T-cell (primary cell): ENCODE measurements around the gene ANTKMT. TPM values are rescaled to one million over a fixed set of nuclear protein-coding genes. Genes with fewer than 3 reads are reported as not detected.
"Not testable (repeated sequence)": the region's sequence is repeated elsewhere in the genome, so short reads cannot be mapped to it uniquely, and the experiment has no call there.

Experiments
- ATAC-seq, 4 experiments: fragments of 200-7000 bp in 3 of 4; fragments of 150-1000 bp in 1 of 4; cut with Tn5 transposase; replicated peaks in 1 of 4; 1 replicate in 3 of 4; 2 replicates in 1 of 4; pipeline ENCODE4 v1.10.0; 2021; ENCODE audit warnings: moderate library complexity in 3 of 4, mild to moderate bottlenecking in 2 of 4, moderate number of reproducible peaks in 1 of 4
- CTCF ChIA-PET, 2 donors: fragments of 300-600 bp; sonication (Branson Sonifier 250); formaldehyde crosslinking; loops; one replicate each; lab custom pipeline; 2022; ENCODE audit warnings: antibody characterized with exemption in 2 of 2; lab: Charles Lee
- POLR2A ChIA-PET, 2 donors: fragments of 300-600 bp; sonication (Branson Sonifier 250); formaldehyde crosslinking; loops; one replicate each; lab custom pipeline; 2022; ENCODE audit warnings: antibody characterized with exemption in 2 of 2; lab: Charles Lee
- DNase-seq, 35 experiments: peaks; one replicate each; pipeline versions ENCODE4 v3.0.0 to v3.0.0-alpha.2; 2013 to 2023
- H3K27ac ChIP-seq: one replicate; pipeline ENCODE4 v1.5.1; 2013; ENCODE audit warnings: low read length
- H3K27me3 ChIP-seq, 2 experiments: replicated peaks in 1 of 2; 1 replicate in 1 of 2; 2 replicates in 1 of 2; pipeline versions ENCODE4 v1.6.1 to v1.7.0; 2013; ENCODE audit warnings: low read length in 1 of 2, mixed read lengths in 1 of 2; ENCODE audit not compliant: control insufficient read depth in 2 of 2, insufficient read depth in 2 of 2; ENCODE audit errors: extremely low read depth in 1 of 2
- H3K36me3 ChIP-seq, 2 donors: 1 replicate in 1 of 2; 2 replicates in 1 of 2; pipeline versions ENCODE4 v1.6.1 to v1.7.0; 2013; ENCODE audit warnings: low read length in 1 of 2; ENCODE audit not compliant: control insufficient read depth in 2 of 2, insufficient read depth in 1 of 2; ENCODE audit errors: extremely low read depth in 1 of 2
- H3K4me1 ChIP-seq, 2 experiments: 1 replicate in 1 of 2; 2 replicates in 1 of 2; pipeline versions ENCODE4 v1.6.1 to v1.7.0; 2013; ENCODE audit warnings: low read length in 2 of 2, mixed read lengths in 1 of 2; ENCODE audit not compliant: insufficient read depth in 2 of 2, control insufficient read depth in 1 of 2; ENCODE audit errors: extremely low read depth in 1 of 2
- H3K4me3 ChIP-seq, 2 donors: 1 replicate in 1 of 2; 2 replicates in 1 of 2; pipeline versions ENCODE4 v1.5.1 to v1.7.0; 2013; ENCODE audit warnings: mild to moderate bottlenecking in 2 of 2, low read length in 1 of 2, moderate library complexity in 1 of 2; ENCODE audit not compliant: control insufficient read depth in 1 of 2; ENCODE audit errors: extremely low read depth in 1 of 2
- H3K9me3 ChIP-seq: 2 replicates; pipeline ENCODE4 v1.7.0; 2013
- H3K27ac Mint-ChIP-seq, 2 donors: one replicate each; pipeline ENCODE4 v1.8.0; 2020 to 2021; ENCODE audit warnings: mild to moderate bottlenecking in 2 of 2, mixed read lengths in 2 of 2
- H3K27me3 Mint-ChIP-seq, 2 donors: one replicate each; pipeline ENCODE4 v1.8.0; 2021 to 2022; ENCODE audit warnings: mixed read lengths in 2 of 2
- H3K36me3 Mint-ChIP-seq: one replicate; pipeline ENCODE4 v1.8.0; 2021; ENCODE audit warnings: mixed read lengths
- H3K4me1 Mint-ChIP-seq, 3 donors: one replicate each; pipeline ENCODE4 v1.8.0; 2020 to 2022; ENCODE audit warnings: mixed read lengths in 3 of 3, mild to moderate bottlenecking in 1 of 3
- H3K4me3 Mint-ChIP-seq, 3 donors: one replicate each; pipeline ENCODE4 v1.8.0; 2020 to 2022; ENCODE audit warnings: mild to moderate bottlenecking in 3 of 3, mixed read lengths in 3 of 3, moderate library complexity in 3 of 3
- H3K9me3 Mint-ChIP-seq, 3 donors: one replicate each; pipeline ENCODE4 v1.8.0; 2020 to 2022; ENCODE audit warnings: mixed read lengths in 3 of 3
- WGBS: methylation state at CpG from one replicate; pipeline ENCODE4 v1.1.5; 2013; ENCODE audit warnings: missing lambda C conversion rate; ENCODE audit not compliant: insufficient coverage; 5-methylcytosine and 5-hydroxymethylcytosine counted together
- total RNA-seq, 35 experiments: library from RNA in 6 of 35; stranded (reverse) in 6 of 35; fragments of 120-200 nt in 1 of 35; gene quantifications; one replicate each; pipeline versions ENCODE4 v1.2.1 to v1.2.4 and lab custom pipeline; 2013 to 2026

ANTKMT gene
- total RNA-seq, 5 donors from 2014 or later (not counting 1 experiment from before 2014, with no cell fraction given), result 22.9 to 38.8 (median 27.2) TPM

- Mint-ChIP-seq H3K27ac (no peak overlapping the region), H3K36me3 (no peaks in the 10 kb centered on the region), H3K27me3 (no peaks in the 10 kb centered on the region), H3K9me3 (no peaks in the 10 kb centered on the region), H3K4me1 (peaks cover 0 to 3% (median 2%) of the 10 kb centered on the region in 3 donors), H3K4me3 (no peak overlapping the region)
- ATAC-seq (no peak), DNase-seq (no peak)
- H3K27ac ChIP-seq, result no peak overlapping the region
- ChIA-PET POLR2A (no interaction called here), CTCF (no interaction called here)
- no peaks in the 10 kb centered on the region for H3K36me3 ChIP-seq
- H3K4me1 ChIP-seq, result peaks cover 0 to 4% of the 10 kb centered on the region in 2 experiments
- no peaks in the 10 kb centered on the region for H3K9me3 ChIP-seq
- H3K4me3 ChIP-seq, result no peak overlapping the region
- peaks cover 0 to 16% of the 10 kb centered on the region in 2 experiments for H3K27me3 ChIP-seq
- 95% methylated on average over 5 of the region's 9 CpGs for WGBS
Measured at GRCh38 chr16:750485-750884, 29.5 kb downstream of the ANTKMT start.

GRCh38 chr16:751152-752006 is 30.4 kb downstream of the ANTKMT start:
- peaks cover 0 to 4% of the 10 kb centered on the region in 2 experiments for H3K4me1 ChIP-seq
- WGBS, result 84% methylated on average over 30 of the region's 39 CpGs
- peaks cover 0 to 15% of the 10 kb centered on the region in 2 experiments for H3K27me3 ChIP-seq
- no peak for DNase-seq
- no peak overlapping the region for H3K4me3 Mint-ChIP-seq
- H3K4me1 Mint-ChIP-seq, result peaks cover 0 to 3% (median 2%) of the 10 kb centered on the region in 3 donors
- H3K9me3 Mint-ChIP-seq, result peaks cover 0 to 1% (median 0%) of the 10 kb centered on the region in 3 donors
- ChIA-PET POLR2A (interaction anchor here in 1 of 2 donors (0.6 kb wide), 1 partner anchor 414 kb away, joined by 9 read pairs; no protein-coding TSS in a partner anchor), CTCF (no interaction called here)
- ATAC-seq, result no peak
- H3K27me3 Mint-ChIP-seq, result peaks cover 1% of the 10 kb centered on the region in 2 donors
- no peaks in the 10 kb centered on the region for H3K36me3 ChIP-seq
- H3K4me3 ChIP-seq, result no peak overlapping the region
- H3K9me3 ChIP-seq, result no peaks in the 10 kb centered on the region
- no peak overlapping the region for H3K27ac ChIP-seq
- no peak overlapping the region for H3K27ac Mint-ChIP-seq
- H3K36me3 Mint-ChIP-seq, result no peaks in the 10 kb centered on the region

- DNase-seq (no peak), ATAC-seq (no peak)
- no peak overlapping the region for H3K27ac Mint-ChIP-seq
- H3K4me1 ChIP-seq, result peaks cover 0 to 4% of the 10 kb centered on the region in 2 experiments
- peaks cover 4 to 5% of the 10 kb centered on the region in 2 donors for H3K27me3 Mint-ChIP-seq
- ChIA-PET POLR2A (no interaction called here), CTCF (no interaction called here)
- 81% methylated on average over 4 of the region's 10 CpGs for WGBS
- no peak overlapping the region for H3K27ac ChIP-seq
- H3K4me3 Mint-ChIP-seq, result no peak overlapping the region
- H3K36me3 Mint-ChIP-seq, result no peaks in the 10 kb centered on the region
- H3K9me3 ChIP-seq, result no peaks in the 10 kb centered on the region
- peaks cover 0 to 3% (median 0%) of the 10 kb centered on the region in 3 donors for H3K9me3 Mint-ChIP-seq
- peaks cover 0 to 3% (median 2%) of the 10 kb centered on the region in 3 donors for H3K4me1 Mint-ChIP-seq
- no peaks in the 10 kb centered on the region for H3K36me3 ChIP-seq
- H3K4me3 ChIP-seq, result no peak overlapping the region
- H3K27me3 ChIP-seq, result peaks cover 0 to 19% of the 10 kb centered on the region in 2 experiments
Measured at GRCh38 chr16:752007-752312, 31.0 kb downstream of the ANTKMT start.

GRCh38 chr16:754121-754607 is 33.2 kb downstream of the ANTKMT start:
- H3K27ac Mint-ChIP-seq, POLR2A ChIA-PET: not testable (repeated sequence)
- 94% methylated on average over 9 of the region's 11 CpGs for WGBS

GRCh38 chr16:754656-755055 is 33.7 kb downstream of the ANTKMT start:
- DNase-seq (peak in 1 of 35 experiments; percentile 21), ATAC-seq (peak in 1 of 4 experiments; percentile 69)
- H3K9me3 Mint-ChIP-seq, result peaks cover 0 to 3% (median 0%) of the 10 kb centered on the region in 3 donors
- CTCF ChIA-PET, result no interaction called here
- no peak overlapping the region for H3K27ac Mint-ChIP-seq
- WGBS, result 0% methylated on average over 4 of the region's 11 CpGs
- peaks cover 2 to 6% (median 3%) of the 10 kb centered on the region in 3 donors for H3K4me1 Mint-ChIP-seq
- H3K4me3 Mint-ChIP-seq, result no peak overlapping the region
- Histone ChIP-seq H3K27me3 (peaks cover 0 to 25% of the 10 kb centered on the region in 2 experiments), H3K9me3 (no peaks in the 10 kb centered on the region), H3K4me1 (peaks cover 0 to 4% of the 10 kb centered on the region in 2 experiments), H3K27ac (no peak overlapping the region), H3K4me3 (no peak overlapping the region), H3K36me3 (no peaks in the 10 kb centered on the region)
- no peaks in the 10 kb centered on the region for H3K36me3 Mint-ChIP-seq
- POLR2A ChIA-PET, result no interaction called here
- H3K27me3 Mint-ChIP-seq, result peaks cover 6 to 10% of the 10 kb centered on the region in 2 donors

More at GRCh38 chr16:754121-754607, 33.2 kb downstream of the ANTKMT start:
- H3K36me3 ChIP-seq, DNase-seq, ATAC-seq, H3K4me3 ChIP-seq, H3K27me3 Mint-ChIP-seq, CTCF ChIA-PET, H3K4me1 Mint-ChIP-seq, H3K4me1 ChIP-seq, H3K4me3 Mint-ChIP-seq, H3K36me3 Mint-ChIP-seq, H3K9me3 ChIP-seq, H3K9me3 Mint-ChIP-seq, H3K27ac ChIP-seq: not testable (repeated sequence)
- peaks cover 0 to 22% of the 10 kb centered on the region in 2 experiments for H3K27me3 ChIP-seq

- ChIA-PET CTCF (no interaction called here), POLR2A (no interaction called here)
- no peak for ATAC-seq
- no peak overlapping the region for H3K4me3 Mint-ChIP-seq
- DNase-seq, result no peak
- H3K9me3 ChIP-seq, result no peaks in the 10 kb centered on the region
- peaks cover 0 to 3% (median 0%) of the 10 kb centered on the region in 3 donors for H3K9me3 Mint-ChIP-seq
- no peak overlapping the region for H3K27ac Mint-ChIP-seq
- no peaks in the 10 kb centered on the region for H3K36me3 ChIP-seq
- H3K4me1 ChIP-seq, result peaks cover 0 to 4% of the 10 kb centered on the region in 2 experiments
- WGBS, result 78% methylated on average over 1 of the region's 5 CpGs
- peaks cover 0 to 36% of the 10 kb centered on the region in 2 experiments for H3K27me3 ChIP-seq
- peaks cover 8 to 10% of the 10 kb centered on the region in 2 donors for H3K27me3 Mint-ChIP-seq
- H3K27ac ChIP-seq, result no peak overlapping the region
- peaks cover 2 to 6% (median 3%) of the 10 kb centered on the region in 3 donors for H3K4me1 Mint-ChIP-seq
- no peak overlapping the region for H3K4me3 ChIP-seq
- no peaks in the 10 kb centered on the region for H3K36me3 Mint-ChIP-seq
Measured at GRCh38 chr16:756428-756827, 35.5 kb downstream of the ANTKMT start.
